Tibial nerve (tissue), 4 donors: ENCODE data around the gene ENO1. TPM values are rescaled to one million over a fixed set of nuclear protein-coding genes. Genes with fewer than 3 reads are reported as not detected.
A peak's percentile ranks its signal among the peaks of the same experiment; 100 is the strongest.

Source experiments
- DNase-seq, 2 donors: peaks; one replicate each; pipeline ENCODE4 v3.0.0-alpha.2; 2019; ENCODE audit warnings: low spot score in 2 of 2
- H3K27ac ChIP-seq, 4 donors: fragments of 200-600 bp; sonication (generic) in 3 of 4; one replicate each; pipeline ENCODE4 v1.5.1; 2017 to 2019; ENCODE audit warnings: mild to moderate bottlenecking in 1 of 4
- H3K27me3 ChIP-seq, 2 donors: fragments of 200-600 bp; sonication (generic) in 1 of 2; one replicate each; pipeline versions ENCODE4 v1.5.1 to v1.6.0; 2017 to 2019
- H3K36me3 ChIP-seq, 3 donors: fragments of 200-600 bp; sonication (generic); one replicate each; pipeline ENCODE4 v1.5.1; 2018 to 2019
- H3K4me1 ChIP-seq, 4 donors: fragments of 200-600 bp; sonication (generic) in 3 of 4; one replicate each; pipeline ENCODE4 v1.5.1; 2017 to 2019
- H3K4me3 ChIP-seq, 4 donors: fragments of 200-600 bp; sonication (generic) in 3 of 4; one replicate each; pipeline ENCODE4 v1.5.1; 2017 to 2019; ENCODE audit warnings: mild to moderate bottlenecking in 1 of 4, moderate library complexity in 1 of 4
- H3K9me3 ChIP-seq, 4 donors: fragments of 200-600 bp; sonication (generic) in 3 of 4; one replicate each; pipeline ENCODE4 v1.5.1; 2017 to 2019
- CTCF ChIP-seq, 5 experiments: fragments of 200-600 bp in 3 of 5; fragments of 450-650 bp in 2 of 5; sonication (generic) in 3 of 5; IDR thresholded peaks; one replicate each; pipeline ENCODE4 v1.5.1; 2016 to 2019; ENCODE audit warnings: antibody characterized with exemption in 5 of 5, mild to moderate bottlenecking in 3 of 5, moderate library complexity in 2 of 5
- EP300 ChIP-seq, 2 donors: sonication (generic); formaldehyde crosslinking; IDR thresholded peaks; one replicate each; pipeline ENCODE4 v1.6.1; 2017; ENCODE audit warnings: antibody characterized with exemption in 2 of 2, mild to moderate bottlenecking in 1 of 2
- POLR2A ChIP-seq, 2 donors: fragments of 450-650 bp; IDR thresholded peaks; one replicate each; pipeline ENCODE4 v1.6.1; 2017; ENCODE audit warnings: antibody characterized with exemption in 2 of 2, mild to moderate bottlenecking in 2 of 2, moderate library complexity in 2 of 2
- WGBS, 2 donors: methylation state at CpG; one replicate each; pipeline ENCODE4 v1.1.5; 2018; 5-methylcytosine and 5-hydroxymethylcytosine counted together
- total RNA-seq, 4 donors: library from RNA; depleted of rRNA; stranded (reverse); fragments of >200 nt; gene quantifications; one replicate each; pipeline ENCODE4 v1.1.0, GENCODE V29; 2016

Gene ENO1
- total RNA-seq, 4 donors from 2014 or later, result 373 to 741 (median 459) TPM

DNA sequence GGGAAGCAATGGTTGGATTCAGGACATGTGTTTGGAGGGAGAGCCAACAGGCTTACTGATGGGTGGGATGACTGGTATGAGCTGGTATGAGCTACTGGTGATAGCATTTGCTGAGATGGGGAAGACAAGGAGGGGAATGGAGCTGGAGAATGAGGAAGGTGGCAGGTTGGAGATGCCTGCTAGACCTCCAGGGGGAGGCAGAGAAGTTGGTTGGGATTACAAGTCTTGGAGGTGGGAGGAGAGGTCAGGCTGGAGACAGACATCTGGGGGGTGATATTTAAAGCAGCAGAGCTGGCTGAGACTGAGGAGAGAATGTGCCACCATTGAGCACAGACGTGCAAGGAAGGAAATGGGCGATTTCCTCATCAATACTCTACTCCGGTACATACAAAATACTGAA, 31.8 kb upstream of the ENO1 start:
- H3K4me1 ChIP-seq, result peaks cover 0 to 13% (median 2%) of the 10 kb centered on the region in 4 donors
- TF ChIP-seq EP300 (IDR thresholded peaks at IDR 0.05) (no peak), POLR2A (IDR thresholded peaks at IDR 0.05) (no peak), CTCF (IDR thresholded peaks at IDR 0.05) (no peak)
- H3K9me3 ChIP-seq, result no peaks in the 10 kb centered on the region
- H3K27me3 ChIP-seq, result no peaks in the 10 kb centered on the region
- H3K4me3 ChIP-seq, result no peak overlapping the region
- H3K36me3 ChIP-seq, result no peaks in the 10 kb centered on the region
- no peak overlapping the region for H3K27ac ChIP-seq
- 69 to 86% methylated on average over 3 of the region's 3 CpGs for WGBS, 2 donors
- no peak for DNase-seq

DNA sequence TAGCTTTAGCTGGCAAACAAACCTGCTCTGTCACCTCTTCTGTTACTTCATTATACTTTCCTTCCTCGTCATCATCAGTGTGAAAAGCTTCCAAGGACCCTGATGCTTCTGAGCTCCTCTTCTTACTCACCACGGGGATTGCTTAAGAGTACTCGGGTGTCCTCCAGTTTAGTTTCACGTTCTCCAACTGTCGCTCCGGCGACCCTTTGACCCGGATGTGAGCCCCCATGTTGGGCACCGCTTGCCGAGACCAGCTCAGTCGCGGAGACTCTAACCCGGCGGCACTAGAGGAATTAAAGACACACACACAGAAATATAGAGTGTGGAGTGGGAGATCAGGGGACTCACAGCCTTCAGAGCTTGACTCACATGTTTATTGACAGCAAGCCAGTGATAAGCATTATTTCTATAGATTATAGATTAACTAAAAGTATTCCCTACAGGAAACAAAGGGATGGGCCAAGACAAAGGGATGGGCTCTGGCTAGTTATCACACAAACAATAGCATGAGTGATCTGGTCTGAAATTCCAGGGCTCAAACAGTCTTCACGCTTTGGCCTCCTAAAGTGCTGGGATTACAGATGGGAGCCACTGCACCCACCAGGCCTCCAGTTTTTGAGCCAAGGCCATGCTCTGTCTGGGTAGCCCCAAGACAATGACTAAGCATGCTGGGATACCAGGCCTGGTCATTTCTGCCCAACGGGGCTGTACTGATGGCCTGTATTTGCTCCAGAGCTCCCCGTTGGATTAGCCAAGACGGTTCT, 30.1 kb upstream of the ENO1 start:
- H3K4me1 ChIP-seq, result peaks cover 0 to 30% (median 9%) of the 10 kb centered on the region in 4 donors
- no peaks in the 10 kb centered on the region for H3K36me3 ChIP-seq
- no peak overlapping the region for H3K27ac ChIP-seq
- H3K27me3 ChIP-seq, result no peaks in the 10 kb centered on the region
- TF ChIP-seq CTCF (IDR thresholded peaks at IDR 0.05) (no peak), EP300 (IDR thresholded peaks at IDR 0.05) (no peak), POLR2A (IDR thresholded peaks at IDR 0.05) (no peak)
- 58 to 63% methylated on average over 18 of the region's 18 CpGs for WGBS, 2 donors
- DNase-seq, result no peak
- H3K4me3 ChIP-seq, result no peak overlapping the region
- no peaks in the 10 kb centered on the region for H3K9me3 ChIP-seq

GRCh38 chr1:8905582-8906191, 27.2 kb upstream of the ENO1 start:
- peaks cover 0 to 39% (median 11%) of the 10 kb centered on the region in 4 donors for H3K4me1 ChIP-seq
- peak overlapping the region in 2 of 4 donors; percentile 67 to 74 for H3K27ac ChIP-seq
- H3K36me3 ChIP-seq, result no peaks in the 10 kb centered on the region
- DNase-seq, result no peak
- H3K4me3 ChIP-seq, result no peak overlapping the region
- 57 to 72% methylated on average over 9 of the region's 9 CpGs for WGBS, 2 donors
- no peaks in the 10 kb centered on the region for H3K27me3 ChIP-seq
- TF ChIP-seq CTCF (IDR thresholded peaks at IDR 0.05) (no peak), POLR2A (IDR thresholded peaks at IDR 0.05) (no peak), EP300 (IDR thresholded peaks at IDR 0.05) (no peak)
- H3K9me3 ChIP-seq, result no peaks in the 10 kb centered on the region

DNA sequence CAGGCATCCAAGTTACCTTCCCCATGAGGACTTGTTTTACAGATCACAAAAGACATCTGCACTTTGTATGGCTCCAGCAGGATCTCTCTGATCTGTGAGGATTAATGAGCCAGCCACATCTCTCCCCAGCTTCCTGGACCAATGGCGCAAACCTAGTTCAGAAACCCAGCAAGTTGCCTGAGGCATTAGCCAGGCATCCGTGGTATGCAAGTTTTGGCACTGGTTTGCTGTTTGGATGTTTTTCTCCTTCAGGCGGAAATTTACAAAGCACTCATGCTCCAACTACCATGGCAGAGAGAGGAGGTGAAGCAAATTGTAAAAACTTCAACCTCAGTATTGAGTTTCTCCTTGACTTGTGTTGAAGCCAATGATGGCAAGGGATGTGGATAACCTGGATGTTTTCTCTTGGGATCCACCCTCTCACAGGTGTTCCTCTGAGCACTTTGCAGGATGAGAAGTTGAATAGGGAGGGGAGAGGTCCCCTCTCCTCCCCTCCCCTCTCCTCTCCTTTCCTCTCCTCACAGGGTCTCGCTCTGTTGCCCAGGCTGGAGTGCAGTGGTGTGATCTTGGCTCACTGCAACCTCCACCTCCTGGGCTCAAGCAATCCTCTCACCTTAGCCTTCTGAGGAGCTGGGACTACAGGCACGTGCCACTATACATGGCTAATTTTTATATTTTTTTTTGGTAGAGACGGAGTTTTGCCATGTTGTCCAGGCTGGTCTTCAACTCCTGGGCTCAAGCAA, 25.6 kb upstream of the ENO1 start:
- Histone ChIP-seq H3K9me3 (no peaks in the 10 kb centered on the region), H3K4me1 (peaks cover 0 to 39% (median 11%) of the 10 kb centered on the region in 4 donors), H3K27ac (peak overlapping the region in 2 of 4 donors; percentile 69 to 74), H3K4me3 (no peak overlapping the region), H3K36me3 (no peaks in the 10 kb centered on the region), H3K27me3 (no peaks in the 10 kb centered on the region)
- TF ChIP-seq CTCF (IDR thresholded peaks at IDR 0.05), result no peak
- TF ChIP-seq EP300 (IDR thresholded peaks at IDR 0.05), result peak in 1 of 2 donors; percentile 77
- DNase-seq, result peak in 1 of 2 donors; percentile 64
- WGBS, 2 donors, result 50 to 51% methylated on average over 6 of the region's 6 CpGs
